ENCODE measurements around the gene AGPS. TPM values are rescaled to one million over a fixed set of nuclear protein-coding genes. Genes with fewer than 3 reads are reported as not detected.

AGPS gene
- total RNA-seq, 2 experiments from 2014 or later: 55.7 to 58.9 TPM

DNA sequence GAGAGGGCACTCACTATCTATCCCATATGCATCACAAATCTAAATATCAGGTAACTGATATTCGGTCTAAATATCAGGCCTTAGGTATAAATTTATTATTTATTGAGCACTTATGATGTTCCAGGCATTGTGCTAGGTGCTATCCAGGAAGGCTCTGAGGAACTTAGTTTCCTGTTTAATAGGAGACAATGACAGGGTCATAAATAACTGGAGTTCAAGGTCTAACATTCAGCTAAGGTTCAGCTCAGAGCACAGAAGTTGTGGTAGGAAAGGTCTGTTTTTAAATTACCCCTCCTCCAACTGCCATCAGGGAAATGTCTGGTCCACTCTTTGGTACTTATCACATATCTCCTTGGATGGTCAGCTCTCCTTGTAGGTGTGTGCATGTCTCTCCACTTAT lies 193.6 kb downstream of the AGPS start:
- ChIA-PET POLR2A (interaction anchor here (0.6 kb wide), 1 partner anchor 139 kb away, joined by 3 read pairs; no protein-coding TSS in a partner anchor), CTCF (no interaction called here)
- no peak overlapping the region for H3K4me3 Mint-ChIP-seq
- ATAC-seq (no peak), DNase-seq (no peak)
- peaks cover 1% of the 10 kb centered on the region for H3K27me3 Mint-ChIP-seq
- intact Hi-C loops (cut with micrococcal nuclease): no loop called here
- no peaks in the 10 kb centered on the region for H3K36me3 Mint-ChIP-seq (ENCODE audit: low read depth)
- no peak overlapping the region for H3K27ac Mint-ChIP-seq
- H3K4me1 Mint-ChIP-seq (ENCODE audit: low read depth): no peaks in the 10 kb centered on the region
- no peaks in the 10 kb centered on the region for H3K9me3 Mint-ChIP-seq
- no peak for TF ChIP-seq CTCF (IDR thresholded peaks at IDR 0.05)

GRCh38 chr2:177587371-177587770 lies 194.8 kb downstream of the AGPS start:
- H3K27me3 Mint-ChIP-seq: peaks cover 1% of the 10 kb centered on the region
- ChIA-PET POLR2A (no interaction called here), CTCF (no interaction called here)
- H3K27ac Mint-ChIP-seq: no peak overlapping the region
- H3K9me3 Mint-ChIP-seq: no peaks in the 10 kb centered on the region
- intact Hi-C loops (cut with micrococcal nuclease): no loop called here
- TF ChIP-seq CTCF (IDR thresholded peaks at IDR 0.05): no peak
- no peak overlapping the region for H3K4me3 Mint-ChIP-seq
- no peaks in the 10 kb centered on the region for H3K4me1 Mint-ChIP-seq (ENCODE audit: low read depth)
- H3K36me3 Mint-ChIP-seq (ENCODE audit: low read depth): no peaks in the 10 kb centered on the region
- ATAC-seq (no peak), DNase-seq (no peak)

DNA sequence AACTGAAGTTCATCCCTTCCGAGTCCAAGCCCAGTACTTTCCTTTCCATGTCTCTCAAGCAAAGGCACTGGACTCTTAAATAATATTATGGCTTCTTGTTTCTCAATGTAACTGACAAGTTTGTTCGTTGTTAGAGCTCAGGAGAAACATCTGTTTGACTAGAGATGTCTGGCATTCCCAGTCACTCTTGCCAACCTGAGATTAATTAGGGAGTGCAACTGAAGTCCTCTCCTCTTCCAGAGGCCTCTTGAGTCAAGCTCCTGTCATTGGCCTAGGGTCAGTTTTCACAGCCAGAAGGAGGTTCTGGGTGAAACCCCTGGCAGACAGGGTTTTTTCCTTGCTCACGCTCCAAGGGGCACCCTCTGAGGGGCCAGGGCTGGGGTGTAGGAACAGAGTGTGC lies 196.1 kb downstream of the AGPS start:
- DNase-seq: no peak
- ChIA-PET CTCF (no interaction called here), POLR2A (no interaction called here)
- peaks cover 4% of the 10 kb centered on the region for H3K27me3 Mint-ChIP-seq
- H3K4me1 Mint-ChIP-seq (ENCODE audit: low read depth): no peaks in the 10 kb centered on the region
- H3K27ac Mint-ChIP-seq: no peak overlapping the region
- no peak overlapping the region for H3K4me3 Mint-ChIP-seq
- no peak for ATAC-seq
- intact Hi-C loops (cut with micrococcal nuclease): no loop called here
- no peaks in the 10 kb centered on the region for H3K36me3 Mint-ChIP-seq (ENCODE audit: low read depth)
- no peaks in the 10 kb centered on the region for H3K9me3 Mint-ChIP-seq
- no peak for TF ChIP-seq CTCF (IDR thresholded peaks at IDR 0.05)

GRCh38 chr2:177589186-177589585 lies 196.6 kb downstream of the AGPS start:
- ChIA-PET POLR2A (interaction anchor here (0.8 kb wide), 1 partner anchor 10 kb away, joined by 3 read pairs; no protein-coding TSS in a partner anchor), CTCF (no interaction called here)
- Mint-ChIP-seq H3K36me3 (ENCODE audit: low read depth) (no peaks in the 10 kb centered on the region), H3K4me1 (ENCODE audit: low read depth) (no peaks in the 10 kb centered on the region), H3K9me3 (no peaks in the 10 kb centered on the region), H3K4me3 (no peak overlapping the region), H3K27me3 (peaks cover 4% of the 10 kb centered on the region), H3K27ac (no peak overlapping the region)
- no peak for TF ChIP-seq CTCF (IDR thresholded peaks at IDR 0.05)
- ATAC-seq (no peak), DNase-seq (no peak)
- intact Hi-C loops (cut with micrococcal nuclease): no loop called here

DNA sequence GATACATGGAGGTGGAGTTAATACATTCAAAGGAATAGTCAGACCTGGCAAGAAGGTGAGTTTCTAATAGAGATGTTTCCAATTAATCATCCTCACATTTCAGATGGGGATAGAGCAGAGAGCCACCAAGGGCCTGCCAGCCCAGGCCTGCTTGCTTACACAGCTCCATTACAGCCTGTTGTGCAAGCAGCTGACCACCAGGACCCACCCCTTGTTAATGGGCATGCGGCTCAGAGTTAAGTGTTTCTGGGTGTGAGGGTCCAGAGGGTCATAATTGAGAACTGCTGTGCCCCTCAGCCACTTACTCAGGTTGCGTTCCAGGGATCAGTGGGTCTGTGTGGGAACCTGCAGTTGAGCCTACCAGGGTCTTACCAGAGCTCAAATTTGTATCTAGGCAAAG lies 199.8 kb downstream of the AGPS start:
- Mint-ChIP-seq H3K27ac (no peak overlapping the region), H3K4me3 (no peak overlapping the region), H3K9me3 (no peaks in the 10 kb centered on the region), H3K27me3 (peaks cover 3% of the 10 kb centered on the region), H3K36me3 (ENCODE audit: low read depth) (no peaks in the 10 kb centered on the region), H3K4me1 (ENCODE audit: low read depth) (no peaks in the 10 kb centered on the region)
- ChIA-PET POLR2A (no interaction called here), CTCF (interaction anchor here (1.6 kb wide), 1 partner anchor 12 kb away, joined by 5 read pairs; no protein-coding TSS in a partner anchor)
- intact Hi-C loops (cut with micrococcal nuclease): no loop called here
- no peak for ATAC-seq
- no peak for DNase-seq
- TF ChIP-seq CTCF (IDR thresholded peaks at IDR 0.05): no peak
